ENCODE results near the gene ZNF423.
"Not testable (repeated sequence)": the region's sequence is repeated elsewhere in the genome, so short reads cannot be mapped to it uniquely, and the experiment has no call there.

The ZNF423 gene

DNA sequence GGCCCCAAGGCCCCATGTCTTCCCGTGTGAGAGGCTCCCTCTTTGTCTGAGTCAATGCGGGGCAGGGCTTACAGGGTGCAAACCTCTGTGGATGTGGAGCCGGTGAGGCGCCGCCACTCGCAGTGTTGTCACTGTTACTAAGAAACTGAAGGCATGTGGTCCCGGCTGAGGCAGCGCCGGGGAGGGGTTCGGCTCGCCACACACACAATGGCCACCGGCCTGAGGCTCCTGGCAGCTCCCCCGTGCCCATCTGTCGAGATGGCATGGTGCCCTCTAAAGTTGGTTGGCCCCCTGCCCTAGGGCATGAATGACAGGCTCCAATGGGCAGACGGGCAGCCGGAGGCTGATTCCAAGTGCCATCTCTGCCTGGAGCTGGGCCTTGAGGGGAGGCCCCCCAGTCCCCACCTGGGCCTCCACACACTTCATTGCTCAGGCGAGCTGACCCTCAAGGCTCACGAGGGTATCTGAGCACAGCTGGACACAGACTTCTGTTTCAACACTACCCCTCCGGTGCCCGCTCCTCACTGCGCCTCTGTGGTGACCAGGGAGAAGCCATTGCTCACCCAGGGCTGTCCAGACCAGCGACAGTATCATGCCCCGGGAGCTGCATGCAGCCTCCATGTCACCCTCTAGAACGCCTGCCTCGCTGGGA lies 345.1 kb downstream of the ZNF423 start:
- DNase-seq (ENCODE audit: extremely low read depth, insufficient read length): no peak
- H3K36me3 ChIP-seq (ENCODE audit: control insufficient read depth, insufficient read depth, low read length): no peaks in the 10 kb centered on the region
- no peaks in the 10 kb centered on the region; the same call in none of the 2 replicates for H3K27me3 ChIP-seq (replicated peaks; ENCODE audit: control insufficient read depth, insufficient read depth, low read length)
- H3K4me3 ChIP-seq (replicated peaks; ENCODE audit: low read depth, low read length): no peak overlapping the region
- TF ChIP-seq, protein P1, sequence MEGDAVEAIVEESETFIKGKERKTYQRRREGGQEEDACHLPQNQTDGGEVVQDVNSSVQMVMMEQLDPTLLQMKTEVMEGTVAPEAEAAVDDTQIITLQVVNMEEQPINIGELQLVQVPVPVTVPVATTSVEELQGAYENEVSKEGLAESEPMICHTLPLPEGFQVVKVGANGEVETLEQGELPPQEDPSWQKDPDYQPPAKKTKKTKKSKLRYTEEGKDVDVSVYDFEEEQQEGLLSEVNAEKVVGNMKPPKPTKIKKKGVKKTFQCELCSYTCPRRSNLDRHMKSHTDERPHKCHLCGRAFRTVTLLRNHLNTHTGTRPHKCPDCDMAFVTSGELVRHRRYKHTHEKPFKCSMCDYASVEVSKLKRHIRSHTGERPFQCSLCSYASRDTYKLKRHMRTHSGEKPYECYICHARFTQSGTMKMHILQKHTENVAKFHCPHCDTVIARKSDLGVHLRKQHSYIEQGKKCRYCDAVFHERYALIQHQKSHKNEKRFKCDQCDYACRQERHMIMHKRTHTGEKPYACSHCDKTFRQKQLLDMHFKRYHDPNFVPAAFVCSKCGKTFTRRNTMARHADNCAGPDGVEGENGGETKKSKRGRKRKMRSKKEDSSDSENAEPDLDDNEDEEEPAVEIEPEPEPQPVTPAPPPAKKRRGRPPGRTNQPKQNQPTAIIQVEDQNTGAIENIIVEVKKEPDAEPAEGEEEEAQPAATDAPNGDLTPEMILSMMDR (IDR thresholded peaks at IDR 0.05; ENCODE audit: insufficient read depth, low read length, poor library complexity, severe bottlenecking): no peak

DNA sequence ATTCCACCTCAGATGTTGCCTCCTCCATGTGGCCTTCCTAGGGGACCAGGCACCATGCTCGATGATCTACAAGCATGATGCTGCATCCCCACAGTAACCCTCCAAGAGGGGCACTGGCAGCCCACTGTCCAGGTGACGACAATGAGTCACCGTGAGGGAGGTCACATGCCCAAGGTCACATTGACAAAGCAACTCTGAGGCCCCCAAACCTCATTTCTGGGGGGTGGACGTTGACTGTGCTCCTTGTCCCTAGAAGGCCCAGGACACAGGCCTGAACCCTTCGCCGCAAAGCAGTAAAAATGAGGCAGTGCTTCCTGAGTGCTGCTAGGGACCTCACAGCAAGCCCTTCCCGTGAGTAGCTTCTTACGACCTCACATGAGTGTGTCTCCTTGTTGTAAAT lies 345.8 kb downstream of the ZNF423 start:
- TF ChIP-seq, protein P1 (IDR thresholded peaks at IDR 0.05; ENCODE audit: insufficient read depth, low read length, poor library complexity, severe bottlenecking): no peak
- Histone ChIP-seq H3K27me3 (replicated peaks; ENCODE audit: control insufficient read depth, insufficient read depth, low read length) (no peaks in the 10 kb centered on the region; the same call in none of the 2 replicates), H3K4me3 (replicated peaks; ENCODE audit: low read depth, low read length) (no peak overlapping the region), H3K36me3 (ENCODE audit: control insufficient read depth, insufficient read depth, low read length) (no peaks in the 10 kb centered on the region)
- no peak for DNase-seq (ENCODE audit: extremely low read depth, insufficient read length)

DNA sequence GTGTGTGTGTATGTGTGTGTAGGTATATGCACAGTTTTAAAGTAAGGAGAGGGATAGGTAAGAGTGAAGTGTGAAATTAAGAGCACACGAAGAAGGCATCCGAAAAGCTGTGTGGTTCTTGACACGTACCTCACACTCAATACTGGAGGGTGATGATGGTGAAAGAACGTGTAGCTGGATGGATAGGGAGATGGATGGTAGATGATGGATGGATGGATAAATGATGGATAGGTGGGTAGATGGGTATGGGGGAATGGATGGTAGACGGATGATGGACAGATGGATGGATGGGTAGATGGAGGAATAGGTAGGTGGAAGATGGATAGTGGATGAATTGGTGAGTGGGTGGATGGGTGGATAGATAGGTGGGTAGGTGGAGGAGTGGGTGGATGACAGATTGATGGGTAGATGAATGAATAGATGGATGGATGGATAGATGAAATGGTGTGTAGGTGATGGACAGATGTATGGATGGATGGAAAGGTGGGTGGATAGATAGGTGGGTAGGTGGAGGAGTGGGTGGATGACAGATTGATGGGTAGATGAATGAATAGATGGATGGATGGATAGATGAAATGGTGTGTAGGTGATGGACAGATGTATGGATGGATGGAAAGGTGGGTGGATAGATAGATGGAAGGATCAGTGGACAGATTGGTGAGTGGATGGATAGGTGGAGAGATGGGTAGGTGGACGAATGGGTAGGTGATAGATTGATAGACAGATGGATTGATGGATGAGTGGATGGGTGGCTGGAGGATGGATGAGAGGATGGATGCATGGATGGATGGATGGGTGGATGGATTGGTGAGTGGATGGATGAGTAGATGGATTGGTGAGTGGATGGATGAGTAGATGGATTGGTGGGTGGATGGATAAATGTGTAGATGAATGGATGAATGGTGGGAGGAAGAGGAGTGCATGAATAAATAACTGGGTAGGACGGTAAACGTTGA lies 349.6 kb downstream of the ZNF423 start:
- not testable (repeated sequence) for H3K4me3 ChIP-seq (replicated peaks; ENCODE audit: low read depth, low read length); H3K27me3 ChIP-seq (replicated peaks; ENCODE audit: control insufficient read depth, insufficient read depth, low read length); H3K36me3 ChIP-seq (ENCODE audit: control insufficient read depth, insufficient read depth, low read length); DNase-seq (ENCODE audit: extremely low read depth, insufficient read length)

DNA sequence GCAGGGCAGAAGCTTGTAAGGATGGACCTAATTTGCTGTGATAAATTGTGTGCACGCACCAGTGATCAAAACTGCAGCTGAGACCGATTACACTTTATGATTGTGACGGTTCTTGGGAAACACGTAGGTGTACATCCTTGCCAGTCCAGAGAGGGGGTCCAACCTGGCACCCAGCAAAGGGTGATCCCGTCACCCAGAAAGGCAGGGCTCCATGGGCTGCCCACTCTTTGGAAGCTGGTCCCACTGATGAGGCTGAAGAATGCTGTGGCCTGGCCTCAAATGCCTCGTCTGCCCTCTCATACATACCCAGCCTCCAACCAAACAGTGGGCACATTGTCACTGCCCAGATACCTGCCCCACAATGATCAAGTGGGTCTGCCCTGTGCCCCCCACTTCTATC lies 350.4 kb downstream of the ZNF423 start:
- DNase-seq (ENCODE audit: extremely low read depth, insufficient read length): no peak
- H3K36me3 ChIP-seq (ENCODE audit: control insufficient read depth, insufficient read depth, low read length): no peaks in the 10 kb centered on the region
- H3K4me3 ChIP-seq (replicated peaks; ENCODE audit: low read depth, low read length): no peak overlapping the region
- no peaks in the 10 kb centered on the region; the same call in none of the 2 replicates for H3K27me3 ChIP-seq (replicated peaks; ENCODE audit: control insufficient read depth, insufficient read depth, low read length)
- TF ChIP-seq, protein P1 (IDR thresholded peaks at IDR 0.05; ENCODE audit: insufficient read depth, low read length, poor library complexity, severe bottlenecking): no peak

DNA sequence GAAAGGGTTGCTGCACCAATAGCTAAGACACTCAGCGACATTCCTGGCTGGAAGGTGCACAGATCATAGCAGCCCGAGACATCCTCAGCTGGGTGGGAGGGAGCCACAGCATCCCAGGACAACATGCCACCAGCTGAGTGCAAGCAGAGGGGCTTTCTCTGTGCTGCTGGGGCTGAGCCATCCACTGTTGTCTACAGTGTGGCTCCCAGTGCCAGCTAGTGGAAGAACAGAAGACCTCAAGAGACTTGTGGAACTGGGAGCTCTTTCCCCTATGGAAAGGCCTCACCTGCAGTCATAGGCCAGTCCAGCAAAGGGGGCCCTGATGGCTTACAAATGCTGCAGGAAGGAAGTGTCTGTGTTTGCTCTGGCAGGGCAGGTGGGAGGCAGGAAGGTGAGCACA lies 351.3 kb downstream of the ZNF423 start:
- TF ChIP-seq, protein P1 (IDR thresholded peaks at IDR 0.05; ENCODE audit: insufficient read depth, low read length, poor library complexity, severe bottlenecking): no peak
- Histone ChIP-seq H3K27me3 (replicated peaks; ENCODE audit: control insufficient read depth, insufficient read depth, low read length) (no peaks in the 10 kb centered on the region; the same call in 1 of the 2 replicates), H3K4me3 (replicated peaks; ENCODE audit: low read depth, low read length) (no peak overlapping the region), H3K36me3 (ENCODE audit: control insufficient read depth, insufficient read depth, low read length) (no peaks in the 10 kb centered on the region)
- no peak for DNase-seq (ENCODE audit: extremely low read depth, insufficient read length)

DNA sequence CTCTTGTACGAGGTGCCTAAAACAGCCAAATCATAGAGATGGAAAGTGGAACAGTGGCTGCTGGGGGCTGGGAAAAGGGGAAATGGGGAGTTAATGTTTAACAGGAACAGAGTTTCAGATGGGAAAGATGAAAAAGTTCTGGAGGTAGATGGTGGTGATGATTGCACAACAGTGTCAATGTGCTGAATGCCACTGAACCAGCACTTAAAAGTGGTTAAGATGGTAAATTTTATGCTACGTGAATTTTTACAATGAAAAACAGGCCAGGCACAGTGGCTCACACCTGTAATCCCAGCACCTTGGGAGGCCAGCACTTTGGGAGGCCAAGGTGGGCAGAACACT lies 351.9 kb downstream of the ZNF423 start:
- H3K4me3 ChIP-seq (replicated peaks; ENCODE audit: low read depth, low read length): no peak overlapping the region
- TF ChIP-seq, protein P1 (IDR thresholded peaks at IDR 0.05; ENCODE audit: insufficient read depth, low read length, poor library complexity, severe bottlenecking): no peak
- H3K36me3 ChIP-seq (ENCODE audit: control insufficient read depth, insufficient read depth, low read length): no peaks in the 10 kb centered on the region
- H3K27me3 ChIP-seq (replicated peaks; ENCODE audit: control insufficient read depth, insufficient read depth, low read length): peaks cover 2% of the 10 kb centered on the region; the same call in 1 of the 2 replicates
- DNase-seq (ENCODE audit: extremely low read depth, insufficient read length): no peak
